Upper lobe of left lung (tissue), 4 donors: ENCODE data around the gene RNF25.

Experiments used
- EP300 ChIP-seq, 4 donors: sonication (generic); formaldehyde crosslinking; IDR thresholded peaks; one replicate each; pipeline ENCODE4 v1.5.1; 2017; ENCODE audit warnings: antibody characterized with exemption in 4 of 4, control low read depth in 2 of 4
- POLR2A ChIP-seq, 4 donors: fragments of 450-650 bp; IDR thresholded peaks; one replicate each; pipeline ENCODE4 v1.5.1; 2016 to 2017; ENCODE audit warnings: antibody characterized with exemption in 4 of 4, mild to moderate bottlenecking in 2 of 4
- POLR2AphosphoS5 ChIP-seq, 2 donors: sonication (generic); formaldehyde crosslinking; IDR thresholded peaks; one replicate each; pipeline ENCODE4 v1.5.1; 2017; ENCODE audit warnings: antibody characterized with exemption in 2 of 2
- TF ChIP-seq, protein P1 (sequence below), 6 experiments: fragments of 450-650 bp in 4 of 6; fragments of 200-600 bp in 2 of 6; sonication (generic) in 2 of 6; IDR thresholded peaks; one replicate each; pipeline ENCODE4 v1.5.1; 2016 to 2019; ENCODE audit warnings: antibody characterized with exemption in 6 of 6

DNA sequence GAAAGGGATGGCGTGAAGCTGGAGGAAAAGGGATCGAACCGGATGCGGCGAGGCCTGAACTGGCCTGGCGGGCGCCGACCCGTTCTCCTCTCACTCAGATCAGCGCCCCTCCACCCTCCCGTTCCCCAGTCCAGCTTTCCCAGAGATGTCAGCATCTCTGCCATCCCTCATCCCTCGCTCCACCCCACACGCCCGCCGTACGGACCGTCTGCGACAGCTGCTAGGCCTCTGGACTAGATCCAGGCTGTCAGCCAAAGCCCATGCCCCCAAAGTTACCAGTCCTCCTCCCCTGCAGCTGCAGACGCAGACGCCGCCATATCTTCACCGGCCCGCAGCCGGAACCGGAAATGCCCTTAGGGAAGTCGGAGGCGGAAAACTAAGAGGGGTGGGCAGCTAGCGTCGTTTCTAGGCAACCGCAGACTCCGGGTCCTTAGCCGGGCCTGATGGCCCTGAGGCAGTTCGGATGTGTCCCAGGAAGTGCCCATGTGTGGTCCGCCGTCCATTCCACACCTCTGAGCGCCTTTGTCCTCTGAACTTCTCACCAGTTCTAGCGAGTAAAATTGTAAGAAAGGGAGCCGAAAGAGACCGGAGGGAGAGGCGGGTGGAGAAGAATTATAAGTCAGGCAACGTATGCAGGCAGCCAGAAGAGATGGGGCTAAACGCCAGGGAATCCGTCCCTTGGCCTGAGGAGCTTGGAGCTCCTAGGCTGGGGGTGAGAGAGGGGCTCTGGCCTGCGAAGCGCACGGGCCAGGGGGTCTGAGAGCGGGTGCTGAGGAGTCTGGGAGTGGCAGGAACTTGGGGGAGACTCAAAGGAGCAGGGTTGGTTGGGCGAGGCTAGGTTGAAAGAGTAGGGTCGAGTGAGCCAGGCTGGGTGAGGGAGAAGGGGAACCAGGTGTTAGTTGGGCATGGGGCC is at the start of gene RNF25, which contains the start of gene STK36:
- TF ChIP-seq EP300 (IDR thresholded peaks at IDR 0.05) (no peak), POLR2A (IDR thresholded peaks at IDR 0.05) (peak in 3 of 4 donors; percentile 51 to 80 (median 65)), POLR2AphosphoS5 (IDR thresholded peaks at IDR 0.05) (peak; percentile 87 to 90)
- TF ChIP-seq, protein P1, sequence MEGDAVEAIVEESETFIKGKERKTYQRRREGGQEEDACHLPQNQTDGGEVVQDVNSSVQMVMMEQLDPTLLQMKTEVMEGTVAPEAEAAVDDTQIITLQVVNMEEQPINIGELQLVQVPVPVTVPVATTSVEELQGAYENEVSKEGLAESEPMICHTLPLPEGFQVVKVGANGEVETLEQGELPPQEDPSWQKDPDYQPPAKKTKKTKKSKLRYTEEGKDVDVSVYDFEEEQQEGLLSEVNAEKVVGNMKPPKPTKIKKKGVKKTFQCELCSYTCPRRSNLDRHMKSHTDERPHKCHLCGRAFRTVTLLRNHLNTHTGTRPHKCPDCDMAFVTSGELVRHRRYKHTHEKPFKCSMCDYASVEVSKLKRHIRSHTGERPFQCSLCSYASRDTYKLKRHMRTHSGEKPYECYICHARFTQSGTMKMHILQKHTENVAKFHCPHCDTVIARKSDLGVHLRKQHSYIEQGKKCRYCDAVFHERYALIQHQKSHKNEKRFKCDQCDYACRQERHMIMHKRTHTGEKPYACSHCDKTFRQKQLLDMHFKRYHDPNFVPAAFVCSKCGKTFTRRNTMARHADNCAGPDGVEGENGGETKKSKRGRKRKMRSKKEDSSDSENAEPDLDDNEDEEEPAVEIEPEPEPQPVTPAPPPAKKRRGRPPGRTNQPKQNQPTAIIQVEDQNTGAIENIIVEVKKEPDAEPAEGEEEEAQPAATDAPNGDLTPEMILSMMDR (IDR thresholded peaks at IDR 0.05): peak in 1 of 6 experiments; percentile 9
